Vagina (tissue), 2 donors: ENCODE results near the gene PDCD7. TPM values are rescaled to one million over a fixed set of nuclear protein-coding genes. Genes with fewer than 3 reads are reported as not detected.
"Not testable (repeated sequence)": the region's sequence is repeated elsewhere in the genome, so short reads cannot be mapped to it uniquely, and the experiment has no call there.

ENCODE experiments used
- DNase-seq, 2 donors: peaks; one replicate each; pipeline ENCODE4 v3.0.0-alpha.2; 2017; ENCODE audit errors: extremely low spot score in 2 of 2
- H3K27ac ChIP-seq: fragments of 200-600 bp; sonication (generic); one replicate; pipeline ENCODE4 v1.5.1; 2019
- H3K27me3 ChIP-seq: fragments of 200-600 bp; sonication (generic); one replicate; pipeline ENCODE4 v1.5.1; 2019
- H3K36me3 ChIP-seq, 2 donors: fragments of 200-600 bp; sonication (generic); one replicate each; pipeline ENCODE4 v1.5.1; 2017 to 2019
- H3K4me1 ChIP-seq: fragments of 200-600 bp; sonication (generic); one replicate; pipeline ENCODE4 v1.5.1; 2019
- H3K4me3 ChIP-seq, 2 donors: fragments of 200-600 bp; sonication (generic); 1 replicate in 1 of 2; 2 replicates in 1 of 2; pipeline ENCODE4 v1.5.1; 2016 to 2019
- H3K9me3 ChIP-seq: fragments of 200-600 bp; sonication (generic); one replicate; pipeline ENCODE4 v1.5.1; 2019
- CTCF ChIP-seq, 3 experiments: fragments of 450-650 bp in 2 of 3; fragments of 200-600 bp in 1 of 3; sonication (generic) in 1 of 3; IDR thresholded peaks; one replicate each; pipeline ENCODE4 v1.5.1; 2017 to 2019; ENCODE audit warnings: antibody characterized with exemption in 3 of 3, mild to moderate bottlenecking in 2 of 3, moderate library complexity in 2 of 3
- POLR2A ChIP-seq, 2 donors: fragments of 450-650 bp; IDR thresholded peaks; one replicate each; pipeline ENCODE4 v1.6.1; 2017; ENCODE audit warnings: antibody characterized with exemption in 2 of 2, mild to moderate bottlenecking in 2 of 2, moderate library complexity in 2 of 2
- POLR2AphosphoS5 ChIP-seq, 2 donors: sonication (generic); formaldehyde crosslinking; IDR thresholded peaks; one replicate each; pipeline ENCODE4 v1.9.0; 2017; ENCODE audit warnings: antibody characterized with exemption in 2 of 2, mild to moderate bottlenecking in 2 of 2, low read depth in 1 of 2; ENCODE audit not compliant: insufficient read depth in 1 of 2
- intact Hi-C: fragments of 100-400 bp; cut with DNase I; formaldehyde crosslinking; loops from one replicate; pipeline ENCODE4 v1.15.1; 2023
- total RNA-seq: library from RNA; depleted of rRNA; stranded (reverse); fragments of >200 nt; gene quantifications from one replicate; pipeline ENCODE4 v1.2.3, GENCODE V29; 2016

PDCD7 gene
- total RNA-seq, 1 donor from 2014 or later: 16.5 TPM

GRCh38 chr15:65095011-65095746 lies 38.4 kb downstream of the PDCD7 start:
- peak in 1 of 2 donors; percentile 74 for DNase-seq
- Histone ChIP-seq H3K9me3 (no peaks in the 10 kb centered on the region), H3K36me3 (peaks cover 0 to 12% of the 10 kb centered on the region in 2 donors), H3K4me3 (no peak overlapping the region), H3K27me3 (no peaks in the 10 kb centered on the region), H3K4me1 (peaks cover 12% of the 10 kb centered on the region), H3K27ac (no peak overlapping the region)
- TF ChIP-seq POLR2A (IDR thresholded peaks at IDR 0.05): no peak
- TF ChIP-seq POLR2AphosphoS5 (IDR thresholded peaks at IDR 0.05; ENCODE audit: insufficient read depth in 1 of 2, low read depth in 1 of 2): no peak
- no peak for TF ChIP-seq CTCF (IDR thresholded peaks at IDR 0.05)
- intact Hi-C loops: no loop called here

- no peaks in the 10 kb centered on the region for H3K9me3 ChIP-seq
- DNase-seq: peak in 1 of 2 donors; percentile 69
- no peaks in the 10 kb centered on the region for H3K27me3 ChIP-seq
- H3K36me3 ChIP-seq: peaks cover 0 to 8% of the 10 kb centered on the region in 2 donors
- TF ChIP-seq POLR2AphosphoS5 (IDR thresholded peaks at IDR 0.05; ENCODE audit: insufficient read depth in 1 of 2, low read depth in 1 of 2) (no peak), CTCF (IDR thresholded peaks at IDR 0.05) (no peak), POLR2A (IDR thresholded peaks at IDR 0.05) (no peak)
- H3K4me3 ChIP-seq: no peak overlapping the region
- intact Hi-C loops: no loop called here
- H3K27ac ChIP-seq: no peak overlapping the region
- H3K4me1 ChIP-seq: peaks cover 14% of the 10 kb centered on the region
Measured at GRCh38 chr15:65094294-65094995, 39.2 kb downstream of the PDCD7 start.

- peaks cover 20% of the 10 kb centered on the region for H3K4me1 ChIP-seq
- DNase-seq: peak in 1 of 2 donors; percentile 65
- H3K27me3 ChIP-seq, intact Hi-C loops, H3K27ac ChIP-seq, H3K36me3 ChIP-seq, H3K4me3 ChIP-seq, H3K9me3 ChIP-seq: not testable (repeated sequence)
Measured at GRCh38 chr15:65093793-65094170, 39.8 kb downstream of the PDCD7 start.

GRCh38 chr15:65092911-65093792 lies 40.5 kb downstream of the PDCD7 start:
- no peak for TF ChIP-seq POLR2A (IDR thresholded peaks at IDR 0.05)
- TF ChIP-seq CTCF (IDR thresholded peaks at IDR 0.05): no peak
- no peak for TF ChIP-seq POLR2AphosphoS5 (IDR thresholded peaks at IDR 0.05; ENCODE audit: insufficient read depth in 1 of 2, low read depth in 1 of 2)
- H3K36me3 ChIP-seq: no peaks in the 10 kb centered on the region
- H3K4me3 ChIP-seq: no peak overlapping the region
- peak in 1 of 2 donors; percentile 82 for DNase-seq
- no peak overlapping the region for H3K27ac ChIP-seq
- no peaks in the 10 kb centered on the region for H3K27me3 ChIP-seq
- no peaks in the 10 kb centered on the region for H3K9me3 ChIP-seq
- peaks cover 27% of the 10 kb centered on the region for H3K4me1 ChIP-seq
- intact Hi-C loops: no loop called here

GRCh38 chr15:65091946-65092770 lies 41.5 kb downstream of the PDCD7 start:
- no peak for DNase-seq
- Histone ChIP-seq H3K4me1 (peaks cover 33% of the 10 kb centered on the region), H3K27ac (peak overlapping the region; percentile 18), H3K27me3 (no peaks in the 10 kb centered on the region), H3K36me3 (no peaks in the 10 kb centered on the region), H3K4me3 (no peak overlapping the region), H3K9me3 (no peaks in the 10 kb centered on the region)
- intact Hi-C loops: no loop called here
- TF ChIP-seq POLR2A (IDR thresholded peaks at IDR 0.05) (no peak), CTCF (IDR thresholded peaks at IDR 0.05) (no peak), POLR2AphosphoS5 (IDR thresholded peaks at IDR 0.05; ENCODE audit: insufficient read depth in 1 of 2, low read depth in 1 of 2) (no peak)
